Measurements from ENCODE around the gene KRTAP4-1.
"Not testable (repeated sequence)": the region's sequence is repeated elsewhere in the genome, so short reads cannot be mapped to it uniquely, and the experiment has no call there.

KRTAP4-1 gene

DNA sequence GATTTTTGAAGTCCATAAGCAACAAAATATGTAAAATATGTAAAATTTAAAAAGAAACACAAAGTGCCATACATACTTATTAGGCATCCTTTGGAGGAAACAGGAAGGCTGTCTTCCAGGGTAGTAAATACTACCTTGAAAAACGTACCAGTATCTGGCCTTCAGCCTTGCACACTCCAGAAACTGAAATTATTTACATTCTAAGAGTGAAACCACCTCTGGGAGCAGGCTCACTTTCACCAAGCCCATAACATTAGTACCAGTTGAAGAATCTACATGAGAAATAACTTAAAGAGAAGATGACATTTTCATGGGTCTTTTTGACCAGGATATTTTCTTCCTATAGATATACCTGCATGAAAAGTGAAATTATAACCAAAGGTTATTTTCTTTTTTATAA is 11.4 kb upstream of the KRTAP4-1 start:
- TF ChIP-seq CSDC2 (CRISPR knock-in tag; IDR thresholded peaks at IDR 0.05) (no peak), TCF4 (CRISPR knock-in tag; IDR thresholded peaks at IDR 0.05; ENCODE audit: borderline replicate concordance) (no peak), ZC3H10 (CRISPR knock-in tag; IDR thresholded peaks at IDR 0.05) (no peak), SNAI2 (CRISPR knock-in tag; IDR thresholded peaks at IDR 0.05) (no peak), ISL1 (CRISPR knock-in tag; IDR thresholded peaks at IDR 0.05) (no peak), ARNTL (CRISPR knock-in tag; IDR thresholded peaks at IDR 0.05; ENCODE audit: borderline replicate concordance, low read depth) (no peak), ZNF70 (CRISPR knock-in tag; IDR thresholded peaks at IDR 0.05) (no peak), ZFP3 (CRISPR knock-in tag; IDR thresholded peaks at IDR 0.05) (no peak), TOX (CRISPR knock-in tag; IDR thresholded peaks at IDR 0.05; ENCODE audit: borderline replicate concordance) (no peak)
- TF ChIP-seq, protein P1, sequence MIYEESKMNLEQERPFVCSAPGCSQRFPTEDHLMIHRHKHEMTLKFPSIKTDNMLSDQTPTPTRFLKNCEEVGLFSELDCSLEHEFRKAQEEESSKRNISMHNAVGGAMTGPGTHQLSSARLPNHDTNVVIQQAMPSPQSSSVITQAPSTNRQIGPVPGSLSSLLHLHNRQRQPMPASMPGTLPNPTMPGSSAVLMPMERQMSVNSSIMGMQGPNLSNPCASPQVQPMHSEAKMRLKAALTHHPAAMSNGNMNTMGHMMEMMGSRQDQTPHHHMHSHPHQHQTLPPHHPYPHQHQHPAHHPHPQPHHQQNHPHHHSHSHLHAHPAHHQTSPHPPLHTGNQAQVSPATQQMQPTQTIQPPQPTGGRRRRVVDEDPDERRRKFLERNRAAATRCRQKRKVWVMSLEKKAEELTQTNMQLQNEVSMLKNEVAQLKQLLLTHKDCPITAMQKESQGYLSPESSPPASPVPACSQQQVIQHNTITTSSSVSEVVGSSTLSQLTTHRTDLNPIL (CRISPR knock-in tag; IDR thresholded peaks at IDR 0.05; ENCODE audit: low read depth), result no peak
- TF ChIP-seq, protein P2, sequence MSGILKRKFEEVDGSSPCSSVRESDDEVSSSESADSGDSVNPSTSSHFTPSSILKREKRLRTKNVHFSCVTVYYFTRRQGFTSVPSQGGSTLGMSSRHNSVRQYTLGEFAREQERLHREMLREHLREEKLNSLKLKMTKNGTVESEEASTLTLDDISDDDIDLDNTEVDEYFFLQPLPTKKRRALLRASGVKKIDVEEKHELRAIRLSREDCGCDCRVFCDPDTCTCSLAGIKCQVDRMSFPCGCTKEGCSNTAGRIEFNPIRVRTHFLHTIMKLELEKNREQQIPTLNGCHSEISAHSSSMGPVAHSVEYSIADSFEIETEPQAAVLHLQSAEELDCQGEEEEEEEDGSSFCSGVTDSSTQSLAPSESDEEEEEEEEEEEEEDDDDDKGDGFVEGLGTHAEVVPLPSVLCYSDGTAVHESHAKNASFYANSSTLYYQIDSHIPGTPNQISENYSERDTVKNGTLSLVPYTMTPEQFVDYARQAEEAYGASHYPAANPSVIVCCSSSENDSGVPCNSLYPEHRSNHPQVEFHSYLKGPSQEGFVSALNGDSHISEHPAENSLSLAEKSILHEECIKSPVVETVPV (CRISPR knock-in tag; IDR thresholded peaks at IDR 0.05), result no peak
- TF ChIP-seq, protein P3, sequence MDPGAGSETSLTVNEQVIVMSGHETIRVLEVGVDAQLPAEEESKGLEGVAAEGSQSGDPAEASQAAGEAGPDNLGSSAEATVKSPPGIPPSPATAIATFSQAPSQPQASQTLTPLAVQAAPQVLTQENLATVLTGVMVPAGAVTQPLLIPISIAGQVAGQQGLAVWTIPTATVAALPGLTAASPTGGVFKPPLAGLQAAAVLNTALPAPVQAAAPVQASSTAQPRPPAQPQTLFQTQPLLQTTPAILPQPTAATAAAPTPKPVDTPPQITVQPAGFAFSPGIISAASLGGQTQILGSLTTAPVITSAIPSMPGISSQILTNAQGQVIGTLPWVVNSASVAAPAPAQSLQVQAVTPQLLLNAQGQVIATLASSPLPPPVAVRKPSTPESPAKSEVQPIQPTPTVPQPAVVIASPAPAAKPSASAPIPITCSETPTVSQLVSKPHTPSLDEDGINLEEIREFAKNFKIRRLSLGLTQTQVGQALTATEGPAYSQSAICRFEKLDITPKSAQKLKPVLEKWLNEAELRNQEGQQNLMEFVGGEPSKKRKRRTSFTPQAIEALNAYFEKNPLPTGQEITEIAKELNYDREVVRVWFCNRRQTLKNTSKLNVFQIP (CRISPR knock-in tag; IDR thresholded peaks at IDR 0.05; ENCODE audit: borderline replicate concordance, low read depth), result no peak
- ATAC-seq, result no peak

DNA sequence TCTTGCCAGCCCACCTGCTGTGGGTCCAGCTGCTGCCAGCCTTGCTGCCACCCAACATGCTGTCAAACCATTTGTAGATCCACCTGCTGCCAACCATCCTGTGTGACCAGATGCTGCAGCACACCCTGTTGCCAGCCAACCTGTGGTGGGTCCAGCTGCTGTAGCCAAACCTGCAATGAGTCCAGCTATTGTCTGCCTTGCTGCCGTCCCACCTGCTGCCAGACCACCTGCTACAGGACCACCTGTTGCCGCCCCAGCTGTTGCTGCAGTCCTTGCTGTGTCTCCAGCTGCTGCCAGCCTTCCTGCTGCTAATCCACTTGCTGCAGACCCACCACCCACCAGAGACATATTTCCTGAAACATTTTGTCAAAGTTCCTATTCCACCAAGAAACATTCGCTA is 5.6 kb upstream of the KRTAP4-1 start:
- no peak for ATAC-seq
- TF ChIP-seq, protein P1 (CRISPR knock-in tag; IDR thresholded peaks at IDR 0.05; ENCODE audit: low read depth), result no peak
- no peak for TF ChIP-seq CSDC2 (CRISPR knock-in tag; IDR thresholded peaks at IDR 0.05)

DNA sequence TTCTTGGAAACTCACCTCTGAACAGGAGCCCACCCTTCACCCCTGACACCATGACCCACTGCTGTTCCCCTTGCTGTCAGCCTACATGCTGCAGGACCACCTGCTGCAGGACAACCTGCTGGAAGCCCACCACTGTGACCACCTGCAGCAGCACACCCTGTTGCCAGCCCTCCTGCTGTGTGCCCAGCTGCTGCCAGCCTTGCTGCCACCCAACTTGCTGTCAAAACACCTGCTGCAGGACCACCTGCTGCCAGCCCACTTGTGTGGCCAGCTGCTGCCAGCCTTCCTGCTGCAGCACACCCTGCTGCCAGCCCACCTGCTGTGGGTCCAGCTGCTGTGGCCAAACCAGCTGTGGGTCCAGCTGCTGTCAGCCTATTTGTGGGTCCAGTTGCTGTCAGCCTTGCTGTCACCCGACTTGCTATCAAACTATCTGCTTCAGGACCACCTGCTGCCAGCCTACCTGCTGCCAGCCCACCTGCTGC is 5.2 kb upstream of the KRTAP4-1 start, which contains the start of gene KRTAP9-1:
Gene KRTAP9-1, plus strand, starts transcription at position 51 of the 482 bp plus-strand sequence. Its CDS starts 0 bp downstream, at position 51.
- ATAC-seq, result not testable (repeated sequence)

DNA sequence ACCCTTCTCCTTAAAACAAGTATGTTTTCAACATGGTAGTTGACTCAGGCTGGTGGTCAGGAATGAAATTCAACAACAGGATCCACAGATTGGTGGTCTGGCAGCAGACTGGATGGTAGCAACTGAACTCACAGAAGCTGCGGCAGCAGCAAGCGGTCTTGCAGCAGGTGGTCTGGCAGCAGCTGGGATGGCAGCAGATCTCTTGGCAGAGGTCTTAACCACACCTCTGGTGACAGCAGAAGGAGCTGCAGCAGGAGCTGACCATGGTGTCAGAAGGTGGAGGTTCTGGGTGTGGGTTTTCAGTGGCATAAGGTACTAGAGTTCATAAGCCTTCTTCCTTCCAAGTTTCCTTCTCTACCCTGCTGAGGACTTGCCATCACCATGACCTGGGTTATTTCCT is 2.2 kb upstream of the KRTAP4-1 start:
- TF ChIP-seq, protein P4, sequence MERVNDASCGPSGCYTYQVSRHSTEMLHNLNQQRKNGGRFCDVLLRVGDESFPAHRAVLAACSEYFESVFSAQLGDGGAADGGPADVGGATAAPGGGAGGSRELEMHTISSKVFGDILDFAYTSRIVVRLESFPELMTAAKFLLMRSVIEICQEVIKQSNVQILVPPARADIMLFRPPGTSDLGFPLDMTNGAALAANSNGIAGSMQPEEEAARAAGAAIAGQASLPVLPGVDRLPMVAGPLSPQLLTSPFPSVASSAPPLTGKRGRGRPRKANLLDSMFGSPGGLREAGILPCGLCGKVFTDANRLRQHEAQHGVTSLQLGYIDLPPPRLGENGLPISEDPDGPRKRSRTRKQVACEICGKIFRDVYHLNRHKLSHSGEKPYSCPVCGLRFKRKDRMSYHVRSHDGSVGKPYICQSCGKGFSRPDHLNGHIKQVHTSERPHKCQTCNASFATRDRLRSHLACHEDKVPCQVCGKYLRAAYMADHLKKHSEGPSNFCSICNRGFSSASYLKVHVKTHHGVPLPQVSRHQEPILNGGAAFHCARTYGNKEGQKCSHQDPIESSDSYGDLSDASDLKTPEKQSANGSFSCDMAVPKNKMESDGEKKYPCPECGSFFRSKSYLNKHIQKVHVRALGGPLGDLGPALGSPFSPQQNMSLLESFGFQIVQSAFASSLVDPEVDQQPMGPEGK (CRISPR knock-in tag; IDR thresholded peaks at IDR 0.05; ENCODE audit: borderline replicate concordance), result no peak
- TF ChIP-seq BACH2 (CRISPR knock-in tag; IDR thresholded peaks at IDR 0.05; ENCODE audit: borderline replicate concordance), result no peak
- no peak for TF ChIP-seq PPARA (CRISPR knock-in tag; IDR thresholded peaks at IDR 0.05; ENCODE audit: borderline replicate concordance)
- TF ChIP-seq OSR1 (CRISPR knock-in tag; IDR thresholded peaks at IDR 0.05), result no peak
- no peak for TF ChIP-seq ZNF70 (CRISPR knock-in tag; IDR thresholded peaks at IDR 0.05)
- TF ChIP-seq TCF4 (CRISPR knock-in tag; IDR thresholded peaks at IDR 0.05; ENCODE audit: borderline replicate concordance), result no peak
- no peak for TF ChIP-seq ZFP3 (CRISPR knock-in tag; IDR thresholded peaks at IDR 0.05)
- TF ChIP-seq, protein P2 (CRISPR knock-in tag; IDR thresholded peaks at IDR 0.05), result no peak
- TF ChIP-seq ZC3H10 (CRISPR knock-in tag; IDR thresholded peaks at IDR 0.05), result no peak
- no peak for TF ChIP-seq ESRRG (CRISPR knock-in tag; IDR thresholded peaks at IDR 0.05)
- ATAC-seq, result no peak

Measured in SK-N-SH treated with all-trans-retinoic acid at 6 μM for 48 hours (cell line).